Activated CD4-positive, CD25-positive, alpha-beta regulatory T cell treated with anti-CD3 and anti-CD28 coated beads, Interleukin-2, amount 50 U/mL, for 72 hours (primary cell): ENCODE results near the gene CCDC158.
"Not testable (repeated sequence)": the region's sequence is repeated elsewhere in the genome, so short reads cannot be mapped to it uniquely, and the experiment has no call there.

ENCODE experiments used
- DNase-seq: peaks from one replicate; pipeline ENCODE4 v3.0.0; 2021

The CCDC158 gene

GRCh38 chr4:76429636-76430035, 8.7 kb upstream of the CCDC158 start:
- DNase-seq, result no peak

- DNase-seq, result no peak
Observed at GRCh38 chr4:76426272-76426671, 5.3 kb upstream of the CCDC158 start.

- DNase-seq, result not testable (repeated sequence)
Observed at GRCh38 chr4:76423159-76423558, 2.2 kb upstream of the CCDC158 start.

- DNase-seq, result no peak
Observed at GRCh38 chr4:76420188-76420761, 666 bp downstream of the CCDC158 start.

- DNase-seq, result no peak
Observed at GRCh38 chr4:76410636-76411035, 10.3 kb downstream of the CCDC158 start.

GRCh38 chr4:76407440-76408119, 13.4 kb downstream of the CCDC158 start:
- no peak for DNase-seq

GRCh38 chr4:76406081-76406480, 14.9 kb downstream of the CCDC158 start:
- no peak for DNase-seq

GRCh38 chr4:76401654-76402053, 19.3 kb downstream of the CCDC158 start:
- DNase-seq, result no peak

- no peak for DNase-seq
Observed at GRCh38 chr4:76388160-76388908, 32.6 kb downstream of the CCDC158 start.

GRCh38 chr4:76386566-76387305, 34.2 kb downstream of the CCDC158 start:
- no peak for DNase-seq

GRCh38 chr4:76385974-76386373, 35.0 kb downstream of the CCDC158 start:
- DNase-seq, result no peak

GRCh38 chr4:76384052-76384451, 36.9 kb downstream of the CCDC158 start:
- no peak for DNase-seq

GRCh38 chr4:76383001-76383400, 37.9 kb downstream of the CCDC158 start:
- no peak for DNase-seq

- no peak for DNase-seq
Observed at GRCh38 chr4:76381986-76382385, 39.0 kb downstream of the CCDC158 start.

GRCh38 chr4:76380561-76380960, 40.4 kb downstream of the CCDC158 start:
- no peak for DNase-seq

GRCh38 chr4:76377911-76378310, 43.0 kb downstream of the CCDC158 start:
- no peak for DNase-seq

GRCh38 chr4:76377481-76377901, 43.5 kb downstream of the CCDC158 start:
- no peak for DNase-seq

GRCh38 chr4:76376534-76376933, 44.4 kb downstream of the CCDC158 start:
- no peak for DNase-seq

- no peak for DNase-seq
Observed at GRCh38 chr4:76375703-76376102, 45.2 kb downstream of the CCDC158 start.

- no peak for DNase-seq
Observed at GRCh38 chr4:76374798-76375197, 46.1 kb downstream of the CCDC158 start.

- no peak for DNase-seq
Observed at GRCh38 chr4:76373919-76374552, 46.9 kb downstream of the CCDC158 start.

GRCh38 chr4:76366737-76367136, 54.2 kb downstream of the CCDC158 start:
- no peak for DNase-seq

- no peak for DNase-seq
Observed at GRCh38 chr4:76365636-76366035, 55.3 kb downstream of the CCDC158 start.
